Activated CD8-positive, alpha-beta memory T cell treated with anti-CD3 and anti-CD28 coated beads, Interleukin-2, amount 50 U/mL, for 1 hour (primary cell): ENCODE data around the gene H2BK1.
A peak's percentile ranks its signal among the peaks of the same experiment; 100 is the strongest.

Experiments
- DNase-seq: peaks from one replicate; pipeline ENCODE4 v3.0.0-alpha.2; 2020; ENCODE audit errors: extremely low read depth

The H2BK1 gene

DNA sequence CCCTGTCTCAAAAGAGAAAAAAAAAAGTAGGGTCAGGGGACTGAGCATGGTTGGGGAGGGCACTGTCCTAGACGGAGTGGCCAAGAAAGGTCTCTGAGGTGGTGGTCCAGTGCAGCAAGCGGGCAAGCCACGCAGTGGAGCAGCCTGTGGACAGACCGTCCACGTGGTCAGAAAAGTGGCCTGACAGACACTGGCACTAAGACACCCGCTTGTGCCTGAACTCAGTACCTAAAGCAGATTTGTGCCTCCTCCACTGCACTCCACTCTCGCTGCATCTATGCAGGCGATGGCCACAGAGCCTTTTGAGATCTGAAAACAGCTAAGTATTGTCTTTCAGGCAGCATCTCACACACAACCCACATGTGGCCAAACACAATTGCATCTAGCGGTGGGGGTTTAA is 32.1 kb downstream of the H2BK1 start:
- no peak for DNase-seq

DNA sequence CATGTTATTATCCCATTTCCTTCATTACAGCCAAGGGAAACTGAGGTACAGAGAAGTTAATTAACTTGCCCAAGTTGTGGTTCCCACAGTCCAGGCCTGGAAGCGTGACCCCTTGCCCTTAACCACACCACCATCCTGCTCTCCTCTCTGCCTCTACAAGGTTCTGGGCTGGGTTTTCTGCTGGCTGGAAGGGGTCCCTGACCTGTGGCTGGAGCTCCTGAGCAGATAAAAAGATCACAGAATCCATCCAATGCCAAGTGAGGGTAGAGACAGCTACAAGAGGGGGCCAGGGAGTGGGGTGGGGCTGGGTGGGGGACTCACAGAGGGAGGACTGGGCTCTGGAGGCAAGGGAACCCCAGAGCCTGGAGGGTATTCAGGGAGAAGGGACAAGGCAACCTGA is 33.0 kb downstream of the H2BK1 start:
- DNase-seq = no peak

DNA sequence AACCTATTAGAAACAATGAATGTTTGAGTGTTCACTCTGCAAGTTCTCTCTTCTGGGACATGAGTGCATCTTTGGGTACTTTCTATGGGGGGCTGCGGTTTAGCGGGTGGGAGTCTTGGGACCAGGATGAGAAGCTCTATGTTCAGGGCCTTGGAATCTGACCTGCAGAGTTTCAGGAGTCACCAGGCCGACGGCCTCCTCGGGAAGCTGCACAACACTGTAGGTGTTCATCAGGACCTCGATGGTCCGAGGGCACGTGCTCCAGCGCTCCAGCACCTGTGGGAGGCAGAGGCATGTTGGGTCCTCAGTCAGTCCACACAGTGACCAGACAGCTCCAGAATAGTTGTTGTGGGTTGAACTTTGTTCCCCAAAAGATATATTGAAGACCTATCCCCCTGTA is 33.9 kb downstream of the H2BK1 start:
- DNase-seq = no peak

DNA sequence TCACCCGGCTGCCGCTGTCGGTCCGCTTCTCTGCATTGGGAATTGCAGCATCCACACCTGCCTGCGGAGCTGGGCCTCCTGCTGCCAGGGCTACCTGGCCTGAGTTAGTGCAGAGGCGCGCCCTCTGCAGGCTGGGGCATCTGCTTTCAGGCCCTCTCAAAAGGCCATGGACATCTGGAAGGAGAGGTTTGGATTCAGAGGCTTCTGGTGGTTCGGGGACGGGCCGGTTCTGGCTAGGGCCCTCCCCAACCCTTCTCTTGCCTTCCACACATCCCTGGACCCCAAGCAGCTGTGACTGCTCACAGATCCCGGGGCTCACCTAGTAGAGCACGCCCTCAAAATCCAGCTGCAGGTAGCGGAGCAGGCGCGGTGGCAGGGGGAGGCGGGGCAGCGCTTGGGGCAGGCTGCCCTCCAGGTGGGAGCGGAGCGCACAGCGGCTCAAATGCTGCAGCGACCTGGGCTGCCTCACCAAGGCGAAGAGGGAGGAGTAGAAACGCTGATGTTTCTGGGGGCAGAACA is 34.4 kb downstream of the H2BK1 start:
- DNase-seq = no peak

DNA sequence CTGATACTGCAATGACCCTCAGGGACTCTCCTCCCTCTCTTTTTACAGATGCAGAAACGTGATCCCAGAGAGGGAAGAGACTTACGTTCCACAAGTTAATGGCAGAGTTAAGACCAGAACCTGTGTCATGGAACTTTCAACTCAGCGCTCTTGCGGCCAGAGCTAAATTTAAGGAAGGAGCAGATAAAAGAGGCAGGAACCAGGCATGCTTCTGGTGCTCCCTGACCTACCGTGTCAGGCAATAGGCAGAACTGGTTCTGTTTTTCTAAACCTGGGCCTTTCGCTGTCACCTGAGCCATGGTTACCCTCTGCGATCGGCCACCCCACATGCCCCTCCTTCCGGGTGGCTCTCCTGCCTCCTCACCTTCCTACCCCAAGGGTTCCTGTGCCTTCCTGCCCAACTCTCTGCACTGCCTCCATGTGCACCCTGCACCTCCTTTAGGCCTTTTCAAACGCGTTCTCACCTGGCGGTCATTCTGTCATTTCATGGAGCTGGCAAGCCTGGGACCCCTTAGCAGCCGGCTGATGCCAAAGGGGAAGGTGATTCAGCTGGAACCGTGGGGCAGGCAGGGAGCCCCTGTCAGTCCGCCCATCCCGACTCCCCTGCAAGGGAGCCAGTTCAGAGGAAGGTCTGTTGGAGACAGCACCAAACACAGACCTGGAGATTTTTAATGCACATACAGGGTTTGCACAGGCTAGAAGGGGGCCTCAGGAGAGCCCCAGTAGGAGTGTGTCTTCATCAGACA is 35.1 kb downstream of the H2BK1 start:
- no peak for DNase-seq

DNA sequence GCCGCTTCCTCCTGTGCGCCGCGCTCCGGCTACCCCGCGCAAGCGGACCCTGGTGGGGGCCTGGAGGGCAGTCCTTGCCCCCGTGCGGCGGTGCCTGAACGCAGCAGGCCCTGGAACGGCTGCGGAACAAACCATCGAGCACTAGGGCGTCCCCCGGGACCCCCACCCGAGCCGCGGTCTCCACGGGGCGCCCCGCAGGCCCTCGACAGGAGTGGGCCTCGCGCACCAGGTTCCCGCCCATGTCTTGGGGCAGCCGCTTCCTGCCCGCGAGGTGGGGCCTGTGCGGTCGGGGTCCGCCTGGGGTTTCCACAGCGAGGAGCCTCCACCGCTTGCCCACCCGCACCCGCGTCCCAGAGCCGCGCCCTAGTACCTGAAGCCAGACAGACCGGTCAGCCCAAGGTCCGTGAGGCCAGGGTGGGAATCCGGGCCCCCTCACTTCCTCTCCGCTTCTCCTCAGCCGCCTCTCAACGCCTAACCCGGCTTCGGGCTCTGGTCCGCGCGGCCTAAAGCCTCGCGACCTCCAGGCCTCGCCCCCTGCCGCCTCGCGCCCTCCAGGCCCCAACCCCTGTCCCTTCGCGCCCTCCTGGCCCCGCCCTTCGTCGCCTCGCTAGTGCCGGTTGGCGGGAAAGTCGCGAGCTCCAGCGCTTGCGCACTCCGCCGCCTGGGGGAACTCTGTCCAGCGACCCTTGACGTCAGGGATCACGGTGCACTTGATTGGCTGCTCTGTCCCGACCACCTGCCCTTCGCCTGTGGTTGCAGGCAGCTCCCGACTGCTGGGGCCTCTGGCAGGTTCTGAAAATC is 35.8 kb downstream of the H2BK1 start:
- DNase-seq = peak; percentile 9

DNA sequence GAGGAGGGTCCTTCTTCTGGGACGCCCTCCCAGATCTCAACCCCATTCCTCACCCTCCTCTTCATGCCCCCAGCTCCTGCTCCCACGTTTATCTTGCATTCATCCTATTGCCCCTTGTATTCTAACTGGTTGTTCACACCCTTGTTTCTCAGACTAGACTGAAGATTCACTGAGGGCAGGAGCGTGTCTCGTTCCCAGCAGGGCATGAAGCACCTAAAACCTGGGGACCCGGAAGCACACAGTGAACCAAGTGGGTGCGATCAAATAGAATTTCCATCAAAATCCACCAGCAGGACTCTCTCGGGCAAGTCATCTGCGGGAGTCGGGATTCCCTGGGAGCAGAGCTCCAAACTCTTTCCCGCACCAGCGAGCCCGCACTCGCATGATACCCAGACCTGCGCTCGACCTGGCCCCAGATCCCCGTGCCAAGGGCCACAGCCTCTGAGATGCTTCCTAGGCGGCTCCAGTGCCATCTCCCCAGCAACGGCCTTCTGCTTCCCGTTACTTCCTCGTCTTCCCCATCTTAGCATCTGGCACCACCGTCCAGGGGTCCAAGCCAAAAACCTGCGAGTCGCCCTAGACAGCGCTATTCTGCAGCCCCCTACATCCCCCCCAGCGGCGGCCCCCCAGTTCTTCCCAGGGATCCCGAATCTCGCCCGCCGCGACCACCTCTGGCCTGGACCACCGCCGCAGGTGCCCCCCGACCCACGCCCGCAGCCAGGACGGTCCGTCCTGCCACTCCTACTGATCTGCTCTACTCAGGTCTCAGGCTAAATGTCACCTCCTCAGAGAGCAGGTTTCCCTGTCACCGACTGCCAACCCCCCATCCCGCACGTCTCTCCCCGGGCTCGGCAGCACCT is 36.7 kb downstream of the H2BK1 start:
- DNase-seq = no peak

DNA sequence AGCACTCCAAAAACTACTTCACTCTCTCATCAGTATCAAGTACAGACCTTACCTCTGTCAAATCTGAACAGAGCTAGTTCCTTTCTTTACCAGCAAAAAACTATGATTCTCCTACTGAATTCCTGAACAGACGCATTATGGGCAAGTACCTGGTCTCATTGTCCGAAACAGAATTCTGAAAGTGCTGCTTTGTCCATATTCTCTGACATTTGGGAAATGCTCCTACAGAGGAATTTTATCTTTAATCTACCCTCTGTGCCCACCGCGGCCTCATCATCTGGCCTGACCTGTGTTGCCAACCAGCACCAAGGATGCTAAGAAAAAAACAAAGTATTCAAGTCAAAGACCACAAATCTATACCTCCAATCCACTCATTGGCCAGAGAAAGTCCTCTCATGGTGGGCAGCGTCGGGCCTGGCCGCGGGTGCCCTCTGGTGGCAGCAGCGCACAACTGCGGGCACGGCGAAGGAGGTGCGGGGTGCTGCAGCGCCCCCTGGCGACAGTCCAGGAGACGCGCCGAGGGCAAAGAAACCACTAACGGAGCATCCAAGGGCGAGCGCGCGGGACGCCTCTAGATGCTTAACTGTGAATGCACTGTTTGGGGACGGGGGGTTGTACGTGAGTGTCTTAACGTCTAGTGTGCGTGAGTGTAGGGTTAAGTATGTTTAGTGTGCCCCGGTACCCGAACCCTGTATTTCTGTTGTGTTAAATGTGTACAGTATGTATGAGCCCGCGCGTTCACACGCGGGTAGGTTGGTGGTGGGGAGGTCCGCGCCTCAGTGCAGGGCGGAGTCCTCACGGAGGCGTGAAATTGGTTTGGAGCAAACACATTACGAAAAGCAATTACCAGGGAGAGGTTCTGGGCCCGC is 37.8 kb downstream of the H2BK1 start:
- peak; percentile 35 for DNase-seq

DNA sequence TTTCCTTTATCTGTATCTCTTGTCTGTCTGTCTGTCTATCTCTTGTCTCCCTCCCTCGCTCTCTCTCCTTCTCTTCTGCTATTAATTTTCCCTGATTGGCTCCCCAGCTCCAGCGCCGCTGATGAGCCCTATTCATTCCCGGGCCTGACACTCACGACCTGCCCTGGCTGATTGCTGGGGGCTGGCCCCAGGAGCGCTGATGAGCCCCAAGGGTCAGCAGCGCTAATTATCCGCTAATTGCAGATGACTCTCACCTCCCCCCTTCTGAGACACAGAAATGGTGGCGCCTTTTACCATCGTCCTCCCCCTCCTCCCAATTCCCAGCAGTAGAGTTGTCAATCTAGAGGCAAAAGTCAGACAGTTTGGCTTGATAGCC is 41.5 kb downstream of the H2BK1 start:
- no peak for DNase-seq

DNA sequence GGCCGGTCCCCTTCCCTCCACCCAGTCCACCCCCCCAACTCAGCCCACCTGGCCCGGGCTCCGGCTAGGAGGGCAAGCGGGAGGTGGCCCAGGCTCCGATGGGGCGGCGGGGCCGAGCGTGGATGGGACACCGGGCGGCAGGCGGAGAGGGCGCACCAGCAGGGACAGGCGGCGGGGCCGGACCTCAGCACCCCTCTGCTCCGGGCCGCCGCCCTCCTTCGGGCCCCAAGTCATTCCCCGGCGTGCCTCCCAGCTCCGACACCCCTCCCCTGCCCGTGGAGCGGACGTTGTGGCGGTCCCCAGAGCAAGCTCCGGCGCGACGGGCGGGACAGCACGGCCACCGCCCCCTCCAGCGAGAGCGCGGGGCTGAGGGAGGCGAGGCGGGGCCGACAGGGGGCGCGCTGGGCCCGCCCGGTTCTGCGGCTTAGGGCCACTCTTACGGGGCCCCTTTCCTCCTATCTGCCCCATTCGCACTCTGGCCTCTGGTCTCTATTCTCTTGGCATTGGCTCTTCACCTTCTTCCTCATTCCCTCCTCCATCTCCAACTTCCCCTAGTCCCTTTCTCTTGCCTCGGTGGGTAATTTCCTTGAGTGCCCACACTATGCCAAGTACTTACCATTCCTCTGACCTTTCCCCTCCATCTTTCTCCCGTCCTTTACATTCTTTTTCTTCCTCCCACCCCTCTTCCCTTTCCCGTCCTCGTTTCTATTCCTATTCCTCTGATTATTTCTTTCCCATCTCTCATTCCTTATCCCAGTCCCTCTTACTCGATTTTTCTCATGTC is 42.1 kb downstream of the H2BK1 start:
- DNase-seq = no peak

DNA sequence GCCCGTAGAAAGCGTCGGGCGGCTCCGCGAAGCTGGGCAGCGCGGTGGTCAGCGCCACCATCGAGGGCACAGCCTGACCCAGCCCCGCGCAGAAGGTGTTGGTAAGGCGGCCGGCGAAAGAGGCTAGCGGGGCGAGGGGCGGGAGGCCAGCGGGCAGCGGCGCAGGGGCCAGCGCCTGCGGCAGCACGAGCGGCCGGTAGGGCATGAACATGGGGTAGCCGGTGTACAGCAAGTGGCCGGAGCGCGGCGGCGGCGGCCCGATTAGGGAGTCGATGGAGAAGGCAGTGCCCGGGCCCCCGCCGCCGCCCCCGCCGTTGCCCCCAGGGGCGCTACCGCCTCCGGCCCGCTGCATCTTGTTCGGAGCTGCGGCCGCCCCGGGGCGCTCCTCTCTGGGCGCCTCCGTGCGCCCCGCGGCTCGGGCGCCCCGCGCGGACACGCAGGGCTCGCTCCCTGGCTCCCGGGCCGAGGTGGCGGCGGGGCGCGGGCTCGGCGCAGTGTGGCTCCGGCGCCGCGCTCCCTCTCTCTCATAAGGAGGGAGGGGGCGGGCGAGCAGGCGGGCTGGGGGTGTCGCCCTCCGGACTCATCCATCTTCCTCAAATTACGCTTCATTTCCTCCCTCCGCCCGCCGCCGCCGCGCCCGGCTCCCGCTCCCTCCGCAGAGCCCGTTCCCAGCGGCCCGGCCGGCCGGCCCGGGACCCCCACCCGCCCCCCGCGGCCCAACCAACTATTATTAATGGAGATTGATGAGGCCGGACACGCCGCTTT is 42.9 kb downstream of the H2BK1 start, which contains the start of gene GBX1:
Gene GBX1 (minus strand): TSS at position 498 of the 765 bp plus-strand sequence. CDS start 146 bp downstream, at position 352.
- DNase-seq = no peak

DNA sequence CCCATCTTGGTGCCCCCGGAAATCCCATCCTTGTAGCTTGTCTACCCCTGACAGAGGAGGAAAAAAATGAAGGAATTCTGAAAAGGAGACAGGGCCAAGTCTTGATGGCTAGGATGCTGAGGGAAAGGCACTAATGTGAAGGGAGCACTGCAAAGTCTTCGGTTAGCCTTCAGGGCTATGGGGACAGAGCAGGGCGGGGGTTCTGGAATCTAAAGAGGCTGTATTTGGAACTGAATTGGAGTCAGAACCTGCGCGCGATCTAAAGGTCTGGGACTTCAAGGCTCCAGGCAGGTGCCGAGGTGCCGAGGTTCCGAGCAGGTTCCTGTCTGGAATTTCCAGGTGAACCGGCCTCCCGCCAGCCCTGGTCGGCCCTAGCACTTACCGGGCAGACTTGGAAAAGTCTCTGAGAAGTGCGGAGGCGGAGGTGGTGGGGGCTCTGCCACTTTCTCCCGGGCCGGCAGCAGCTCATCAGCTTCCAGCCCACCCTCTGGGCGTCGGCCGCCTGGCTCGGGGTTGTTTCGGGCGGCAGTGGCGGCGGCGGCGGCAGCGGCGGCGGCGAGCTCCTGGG is 43.6 kb downstream of the H2BK1 start:
- no peak for DNase-seq

DNA sequence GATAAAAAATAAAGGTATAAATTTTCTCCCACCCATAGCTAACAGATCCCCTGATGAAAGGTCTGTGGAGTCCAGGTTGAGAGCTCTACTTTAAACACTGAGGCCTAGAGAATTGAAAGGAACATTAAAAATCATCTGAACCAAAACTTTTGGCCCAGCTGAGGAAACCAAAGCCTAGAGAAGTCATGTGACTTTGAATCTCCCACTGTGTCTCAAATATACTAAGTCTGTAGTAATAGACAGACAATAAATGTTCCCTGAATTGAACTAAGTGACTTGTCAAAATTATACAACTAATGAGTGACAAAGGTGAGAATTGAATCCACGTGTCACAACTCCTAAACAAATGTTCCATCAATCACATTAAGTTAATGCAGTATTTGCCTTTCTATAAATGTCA is 48.5 kb downstream of the H2BK1 start:
- no peak for DNase-seq
